ENCODE measurements around the gene RTN4RL1.

Gene RTN4RL1

GRCh38 chr17:2042390-2042847 is 17.3 kb upstream of the RTN4RL1 start:
- no peaks in the 10 kb centered on the region for H3K9me3 ChIP-seq (ENCODE audit: control insufficient read depth, insufficient read depth, low read length)
- peaks cover 8% of the 10 kb centered on the region for H3K27me3 ChIP-seq (ENCODE audit: control insufficient read depth, insufficient read depth, low read length)
- peaks cover 13% of the 10 kb centered on the region for H3K36me3 ChIP-seq (ENCODE audit: control insufficient read depth, insufficient read depth, low read length)
- H3K4me3 ChIP-seq (ENCODE audit: low read depth, low read length) = peak overlapping the region; percentile 90
- H3K9ac ChIP-seq (ENCODE audit: low read depth, low read length) = peak overlapping the region; percentile 87
- H3K4me1 ChIP-seq (ENCODE audit: control insufficient read depth, insufficient read depth, low read length) = 0 out of 2 replicates have a peak, but pooled peaks cover 3% of the 10 kb centered on the region
- H3K27ac ChIP-seq (ENCODE audit: low read depth, low read length) = peak overlapping the region; percentile 6

GRCh38 chr17:2041561-2042389 is 16.6 kb upstream of the RTN4RL1 start, which contains the start of gene OVCA2:
Gene OVCA2 (plus strand): TSS chr17:2042022. CDS start chr17:2042048, 26 bp downstream.
- 0 out of 2 replicates have a peak, but pooled peaks cover 3% of the 10 kb centered on the region for H3K4me1 ChIP-seq (ENCODE audit: control insufficient read depth, insufficient read depth, low read length)
- no peaks in the 10 kb centered on the region for H3K9me3 ChIP-seq (ENCODE audit: control insufficient read depth, insufficient read depth, low read length)
- peaks cover 6% of the 10 kb centered on the region; the same call in 1 of the 2 replicates for H3K27me3 ChIP-seq (ENCODE audit: control insufficient read depth, insufficient read depth, low read length)
- H3K4me3 ChIP-seq (ENCODE audit: low read depth, low read length) = peak within 1 kb of the TSS; percentile 90
- peak within 1 kb of the TSS; percentile 87 for H3K9ac ChIP-seq (ENCODE audit: low read depth, low read length)
- H3K27ac ChIP-seq (ENCODE audit: low read depth, low read length) = peak within 1 kb of the TSS; percentile 84
- peaks cover 13% of the 10 kb centered on the region for H3K36me3 ChIP-seq (ENCODE audit: control insufficient read depth, insufficient read depth, low read length)

GRCh38 chr17:2040942-2041560 is 15.9 kb upstream of the RTN4RL1 start:
- H3K27me3 ChIP-seq (ENCODE audit: control insufficient read depth, insufficient read depth, low read length) = peaks cover 6% of the 10 kb centered on the region; the same call in 1 of the 2 replicates
- H3K4me1 ChIP-seq (ENCODE audit: control insufficient read depth, insufficient read depth, low read length) = 0 out of 2 replicates have a peak, but pooled peaks cover 3% of the 10 kb centered on the region
- no peaks in the 10 kb centered on the region for H3K9me3 ChIP-seq (ENCODE audit: control insufficient read depth, insufficient read depth, low read length)
- H3K9ac ChIP-seq (ENCODE audit: low read depth, low read length) = no peak overlapping the region
- peaks cover 14% of the 10 kb centered on the region for H3K36me3 ChIP-seq (ENCODE audit: control insufficient read depth, insufficient read depth, low read length)
- H3K4me3 ChIP-seq (ENCODE audit: low read depth, low read length) = peak overlapping the region; percentile 90
- H3K27ac ChIP-seq (ENCODE audit: low read depth, low read length) = peak overlapping the region; percentile 28

DNA sequence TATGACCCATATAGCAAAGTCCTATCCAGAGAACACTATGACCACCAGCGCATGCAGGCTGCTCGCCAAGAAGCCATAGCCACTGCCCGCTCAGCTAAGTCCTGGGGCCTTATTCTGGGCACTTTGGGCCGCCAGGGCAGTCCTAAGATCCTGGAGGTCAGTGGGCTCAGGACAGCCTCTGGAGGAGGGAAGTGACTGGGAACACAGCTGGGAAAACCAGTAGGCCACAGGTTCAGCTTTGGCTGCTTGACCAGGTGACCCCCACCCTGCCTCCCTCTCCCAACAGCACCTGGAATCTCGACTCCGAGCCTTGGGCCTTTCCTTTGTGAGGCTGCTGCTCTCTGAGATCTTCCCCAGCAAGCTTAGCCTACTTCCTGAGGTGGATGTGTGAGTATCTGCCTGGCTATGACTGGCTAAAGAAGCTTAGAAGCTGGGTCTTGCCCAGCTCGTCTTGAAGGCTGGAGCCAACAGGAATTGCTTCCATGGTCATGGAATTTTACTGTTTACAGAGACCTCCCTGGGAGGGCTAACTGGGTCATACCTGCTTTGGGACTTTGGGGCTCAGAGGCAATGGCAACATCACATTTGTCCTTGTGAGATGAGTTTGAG is 15.2 kb upstream of the RTN4RL1 start:
- H3K27ac ChIP-seq (ENCODE audit: low read depth, low read length) = no peak overlapping the region
- no peak overlapping the region for H3K9ac ChIP-seq (ENCODE audit: low read depth, low read length)
- H3K36me3 ChIP-seq (ENCODE audit: control insufficient read depth, insufficient read depth, low read length) = peaks cover 15% of the 10 kb centered on the region
- H3K27me3 ChIP-seq (ENCODE audit: control insufficient read depth, insufficient read depth, low read length) = peaks cover 6% of the 10 kb centered on the region; the same call in 1 of the 2 replicates
- 0 out of 2 replicates have a peak, but pooled peaks cover 3% of the 10 kb centered on the region for H3K4me1 ChIP-seq (ENCODE audit: control insufficient read depth, insufficient read depth, low read length)
- H3K9me3 ChIP-seq (ENCODE audit: control insufficient read depth, insufficient read depth, low read length) = no peaks in the 10 kb centered on the region
- H3K4me3 ChIP-seq (ENCODE audit: low read depth, low read length) = no peak overlapping the region

DNA sequence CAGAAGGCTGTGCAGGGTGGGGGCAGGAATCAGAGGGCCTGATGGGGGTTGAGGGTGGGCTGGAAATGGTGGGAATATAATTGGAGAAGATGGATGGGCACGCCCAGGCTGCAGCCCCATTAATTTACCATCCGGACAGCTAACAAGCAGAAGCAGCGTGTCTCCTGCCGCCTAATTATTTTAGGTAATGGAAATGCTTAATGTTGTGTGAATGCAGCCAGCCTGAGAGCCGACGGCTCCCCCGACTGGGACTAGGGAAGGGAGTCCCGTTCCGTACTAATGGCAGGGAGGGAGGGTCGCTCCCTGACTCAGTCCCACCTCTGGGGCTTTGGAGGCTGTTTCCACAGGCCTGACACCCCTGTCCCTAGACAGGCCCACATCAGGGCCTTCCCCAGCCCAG is 12.0 kb upstream of the RTN4RL1 start:
- peaks cover 2% of the 10 kb centered on the region for H3K36me3 ChIP-seq (ENCODE audit: control insufficient read depth, insufficient read depth, low read length)

GRCh38 chr17:2035541-2036488 is 10.7 kb upstream of the RTN4RL1 start:
- H3K9me3 ChIP-seq (ENCODE audit: control insufficient read depth, insufficient read depth, low read length) = no peaks in the 10 kb centered on the region
- H3K27ac ChIP-seq (ENCODE audit: low read depth, low read length) = no peak overlapping the region
- peaks cover 2% of the 10 kb centered on the region for H3K36me3 ChIP-seq (ENCODE audit: control insufficient read depth, insufficient read depth, low read length)
- peaks cover 2% of the 10 kb centered on the region; the same call in 1 of the 2 replicates for H3K4me1 ChIP-seq (ENCODE audit: control insufficient read depth, insufficient read depth, low read length)
- no peak overlapping the region for H3K4me3 ChIP-seq (ENCODE audit: low read depth, low read length)
- no peak overlapping the region for H3K9ac ChIP-seq (ENCODE audit: low read depth, low read length)
- H3K27me3 ChIP-seq (ENCODE audit: control insufficient read depth, insufficient read depth, low read length) = peaks cover 2% of the 10 kb centered on the region; the same call in 1 of the 2 replicates

More for the DNA sequence above, 12.0 kb upstream of the RTN4RL1 start:
- Histone ChIP-seq H3K27me3 (ENCODE audit: control insufficient read depth, insufficient read depth, low read length) (peaks cover 6% of the 10 kb centered on the region; the same call in 1 of the 2 replicates), H3K27ac (ENCODE audit: low read depth, low read length) (no peak overlapping the region), H3K9ac (ENCODE audit: low read depth, low read length) (no peak overlapping the region), H3K4me3 (ENCODE audit: low read depth, low read length) (no peak overlapping the region), H3K9me3 (ENCODE audit: control insufficient read depth, insufficient read depth, low read length) (no peaks in the 10 kb centered on the region), H3K4me1 (ENCODE audit: control insufficient read depth, insufficient read depth, low read length) (no peaks in the 10 kb centered on the region)

GRCh38 chr17:2034806-2035540 is 9.8 kb upstream of the RTN4RL1 start:
- H3K27me3 ChIP-seq (ENCODE audit: control insufficient read depth, insufficient read depth, low read length) = no peaks in the 10 kb centered on the region
- no peak overlapping the region for H3K27ac ChIP-seq (ENCODE audit: low read depth, low read length)
- H3K9me3 ChIP-seq (ENCODE audit: control insufficient read depth, insufficient read depth, low read length) = no peaks in the 10 kb centered on the region
- H3K4me1 ChIP-seq (ENCODE audit: control insufficient read depth, insufficient read depth, low read length) = peaks cover 4% of the 10 kb centered on the region; the same call in 1 of the 2 replicates
- no peak overlapping the region for H3K9ac ChIP-seq (ENCODE audit: low read depth, low read length)
- H3K36me3 ChIP-seq (ENCODE audit: control insufficient read depth, insufficient read depth, low read length) = peaks cover 2% of the 10 kb centered on the region
- no peak overlapping the region for H3K4me3 ChIP-seq (ENCODE audit: low read depth, low read length)

DNA sequence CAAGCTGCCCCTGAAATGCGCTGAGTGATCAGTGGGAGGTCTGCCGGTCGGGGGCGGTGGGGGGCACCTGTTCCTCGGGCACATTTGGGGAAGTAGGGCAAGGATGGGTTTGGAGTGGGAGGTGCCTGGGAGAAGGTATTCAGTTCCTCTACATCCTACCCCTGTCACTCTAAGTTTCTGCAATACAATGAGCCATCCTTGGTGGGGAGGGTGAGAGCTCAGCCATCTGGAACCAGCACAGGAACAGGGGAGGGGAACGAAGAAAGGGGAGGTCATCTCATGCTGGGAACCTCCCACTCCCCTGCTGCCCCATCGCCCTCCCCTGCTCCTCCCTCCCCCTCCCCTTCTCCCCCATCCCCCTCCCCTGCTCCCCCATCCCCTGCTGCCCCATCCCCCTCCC is 9.0 kb upstream of the RTN4RL1 start:
- Histone ChIP-seq H3K4me1 (ENCODE audit: control insufficient read depth, insufficient read depth, low read length) (peaks cover 4% of the 10 kb centered on the region; the same call in 1 of the 2 replicates), H3K36me3 (ENCODE audit: control insufficient read depth, insufficient read depth, low read length) (peaks cover 2% of the 10 kb centered on the region; the same call in 1 of the 2 replicates), H3K9me3 (ENCODE audit: control insufficient read depth, insufficient read depth, low read length) (no peaks in the 10 kb centered on the region), H3K4me3 (ENCODE audit: low read depth, low read length) (no peak overlapping the region), H3K9ac (ENCODE audit: low read depth, low read length) (no peak overlapping the region), H3K27me3 (ENCODE audit: control insufficient read depth, insufficient read depth, low read length) (peaks cover 7% of the 10 kb centered on the region), H3K27ac (ENCODE audit: low read depth, low read length) (no peak overlapping the region)

DNA sequence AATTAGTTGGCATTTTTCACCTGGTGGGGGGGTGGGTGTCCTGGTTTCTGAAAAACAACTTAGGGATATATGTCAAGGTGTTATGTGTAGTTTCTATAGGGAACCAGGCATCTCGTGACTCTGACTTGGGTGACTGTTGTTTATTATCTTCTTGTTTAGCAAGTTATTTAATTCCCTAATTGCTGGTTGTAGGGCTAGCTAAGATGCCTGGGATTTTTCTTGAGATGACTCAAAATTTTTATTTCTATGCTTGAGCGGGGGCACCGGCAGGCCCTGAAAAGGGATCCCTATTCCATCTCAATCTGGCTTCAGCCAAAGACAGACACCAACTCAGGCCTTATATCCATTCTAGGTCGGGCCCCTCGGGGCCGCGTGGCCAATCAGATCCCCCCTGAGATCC is 8.0 kb upstream of the RTN4RL1 start:
- Histone ChIP-seq H3K9me3 (ENCODE audit: control insufficient read depth, insufficient read depth, low read length) (no peaks in the 10 kb centered on the region), H3K27me3 (ENCODE audit: control insufficient read depth, insufficient read depth, low read length) (peaks cover 17% of the 10 kb centered on the region), H3K36me3 (ENCODE audit: control insufficient read depth, insufficient read depth, low read length) (peaks cover 2% of the 10 kb centered on the region; the same call in 1 of the 2 replicates), H3K4me1 (ENCODE audit: control insufficient read depth, insufficient read depth, low read length) (peaks cover 4% of the 10 kb centered on the region; the same call in 1 of the 2 replicates), H3K9ac (ENCODE audit: low read depth, low read length) (no peak overlapping the region), H3K4me3 (ENCODE audit: low read depth, low read length) (no peak overlapping the region), H3K27ac (ENCODE audit: low read depth, low read length) (no peak overlapping the region)
